Right atrium auricular region (tissue), 2 donors: ENCODE data around the gene EYA4. TPM values are rescaled to one million over a fixed set of nuclear protein-coding genes. Genes with fewer than 3 reads are reported as not detected.

Experiments used
- DNase-seq: peaks from one replicate; pipeline ENCODE4 v3.0.0-alpha.2; 2019; ENCODE audit warnings: low spot score
- H3K27ac ChIP-seq, 2 donors: fragments of 200-600 bp; sonication (generic); 1 replicate in 1 of 2; 2 replicates in 1 of 2; pipeline ENCODE4 v1.5.1; 2016 to 2019
- H3K27me3 ChIP-seq, 2 donors: fragments of 200-600 bp; sonication (generic); one replicate each; pipeline versions ENCODE4 v1.5.1 to v1.6.0; 2017 to 2019
- H3K36me3 ChIP-seq: fragments of 200-600 bp; sonication (generic); one replicate; pipeline ENCODE4 v1.5.1; 2016
- H3K4me1 ChIP-seq, 2 donors: fragments of 200-600 bp; sonication (generic); one replicate each; pipeline versions ENCODE4 v1.5.1 to v1.6.0; 2017 to 2019
- H3K4me3 ChIP-seq, 2 donors: fragments of 200-600 bp; sonication (generic); 1 replicate in 1 of 2; 2 replicates in 1 of 2; pipeline ENCODE4 v1.5.1; 2017 to 2019; ENCODE audit warnings: mild to moderate bottlenecking in 1 of 2, moderate library complexity in 1 of 2
- H3K9me3 ChIP-seq, 2 donors: fragments of 200-600 bp; sonication (generic); one replicate each; pipeline ENCODE4 v1.5.1; 2019
- CTCF ChIP-seq, 2 donors: fragments of 200-600 bp; sonication (generic); IDR thresholded peaks; one replicate each; pipeline ENCODE4 v1.5.1; 2019; ENCODE audit warnings: antibody characterized with exemption in 2 of 2
- total RNA-seq, 2 donors: library from RNA; depleted of rRNA; stranded (reverse); fragments of >200 nt; gene quantifications; one replicate each; pipeline ENCODE4 v1.1.0, GENCODE V29; 2016

The EYA4 gene
- total RNA-seq, 2 donors from 2014 or later, result 16.2 to 24.2 TPM

DNA sequence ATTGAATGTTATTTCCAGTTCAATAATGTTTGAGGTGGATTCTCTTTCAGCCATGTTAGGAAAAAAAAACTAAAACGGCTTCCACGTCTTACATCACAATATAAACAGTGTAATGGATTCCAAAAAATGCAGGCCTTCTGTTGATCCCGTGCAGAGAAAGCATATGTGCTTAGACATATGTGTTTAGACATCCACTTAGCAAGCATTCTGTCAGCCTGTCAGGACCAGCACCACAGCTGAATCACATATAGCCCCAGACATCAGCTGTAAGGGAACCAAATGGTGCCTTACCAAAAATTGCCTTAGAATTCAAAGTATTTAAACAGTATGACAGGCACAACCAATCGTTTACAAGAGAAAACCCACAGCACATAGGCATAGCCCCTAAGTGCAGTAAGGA is 304.9 kb downstream of the EYA4 start:
- Histone ChIP-seq H3K4me1 (peaks cover 0 to 8% of the 10 kb centered on the region in 2 donors), H3K9me3 (no peaks in the 10 kb centered on the region), H3K27me3 (no peaks in the 10 kb centered on the region), H3K4me3 (no peak overlapping the region), H3K36me3 (no peaks in the 10 kb centered on the region), H3K27ac (no peak overlapping the region)
- DNase-seq, result no peak
- no peak for TF ChIP-seq CTCF (IDR thresholded peaks at IDR 0.05)

GRCh38 chr6:133547136-133547535 is 306.0 kb downstream of the EYA4 start:
- H3K27ac ChIP-seq, result no peak overlapping the region
- no peak for TF ChIP-seq CTCF (IDR thresholded peaks at IDR 0.05)

DNA sequence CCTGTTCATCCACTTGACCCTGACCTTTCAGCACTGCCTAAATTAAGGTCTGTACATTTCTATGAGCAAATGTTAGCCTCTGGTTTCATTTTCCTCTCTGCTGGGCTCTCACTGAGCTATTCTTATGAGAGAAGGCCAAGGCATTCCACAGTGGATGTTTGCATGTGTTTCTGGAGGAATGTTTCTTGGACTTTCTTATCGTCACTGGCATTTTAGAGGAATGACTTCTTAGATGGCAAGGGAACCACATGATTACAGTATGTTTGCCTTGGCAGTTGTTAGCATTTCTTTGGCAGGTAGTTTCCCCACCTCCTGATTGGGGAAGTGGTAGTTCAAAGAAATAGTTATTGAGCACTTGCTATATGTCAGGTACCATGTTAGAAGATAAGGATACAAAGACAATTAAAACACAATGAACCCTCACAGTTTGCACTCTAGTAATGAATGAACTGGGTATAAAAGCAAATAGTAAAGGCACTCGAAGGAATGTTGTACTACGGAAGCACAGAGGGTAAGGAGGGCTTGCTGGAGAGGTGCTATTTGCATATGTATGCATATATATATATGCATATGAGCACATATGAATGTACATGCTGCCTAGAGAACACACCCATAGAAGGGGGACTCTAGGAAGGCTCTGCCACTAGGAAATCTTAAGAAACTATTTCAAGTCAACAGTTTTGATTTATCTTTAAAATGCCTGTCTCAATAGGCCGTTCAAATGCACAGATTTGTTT is 307.4 kb downstream of the EYA4 start:
- H3K27me3 ChIP-seq, result no peaks in the 10 kb centered on the region
- no peak for TF ChIP-seq CTCF (IDR thresholded peaks at IDR 0.05)
- H3K9me3 ChIP-seq, result no peaks in the 10 kb centered on the region
- no peaks in the 10 kb centered on the region for H3K36me3 ChIP-seq
- no peak overlapping the region for H3K27ac ChIP-seq
- no peak overlapping the region for H3K4me3 ChIP-seq
- H3K4me1 ChIP-seq, result peaks cover 0 to 19% of the 10 kb centered on the region in 2 donors
- DNase-seq, result no peak

More at GRCh38 chr6:133547136-133547535, 306.0 kb downstream of the EYA4 start:
- Histone ChIP-seq H3K4me3 (no peak overlapping the region), H3K4me1 (peaks cover 0 to 15% of the 10 kb centered on the region in 2 donors), H3K9me3 (no peaks in the 10 kb centered on the region), H3K36me3 (no peaks in the 10 kb centered on the region), H3K27me3 (no peaks in the 10 kb centered on the region)
- no peak for DNase-seq

- Histone ChIP-seq H3K9me3 (no peaks in the 10 kb centered on the region), H3K36me3 (no peaks in the 10 kb centered on the region), H3K27ac (no peak overlapping the region), H3K27me3 (no peaks in the 10 kb centered on the region), H3K4me1 (peaks cover 0 to 19% of the 10 kb centered on the region in 2 donors), H3K4me3 (no peak overlapping the region)
- TF ChIP-seq CTCF (IDR thresholded peaks at IDR 0.05), result no peak
- DNase-seq, result no peak
These were observed 308.2 kb downstream of the EYA4 start for GRCh38 chr6:133549371-133549801.

GRCh38 chr6:133550026-133550425 is 308.9 kb downstream of the EYA4 start:
- Histone ChIP-seq H3K27me3 (no peaks in the 10 kb centered on the region), H3K9me3 (no peaks in the 10 kb centered on the region), H3K36me3 (no peaks in the 10 kb centered on the region), H3K27ac (no peak overlapping the region), H3K4me1 (peaks cover 0 to 19% of the 10 kb centered on the region in 2 donors), H3K4me3 (no peak overlapping the region)
- DNase-seq, result no peak
- no peak for TF ChIP-seq CTCF (IDR thresholded peaks at IDR 0.05)

DNA sequence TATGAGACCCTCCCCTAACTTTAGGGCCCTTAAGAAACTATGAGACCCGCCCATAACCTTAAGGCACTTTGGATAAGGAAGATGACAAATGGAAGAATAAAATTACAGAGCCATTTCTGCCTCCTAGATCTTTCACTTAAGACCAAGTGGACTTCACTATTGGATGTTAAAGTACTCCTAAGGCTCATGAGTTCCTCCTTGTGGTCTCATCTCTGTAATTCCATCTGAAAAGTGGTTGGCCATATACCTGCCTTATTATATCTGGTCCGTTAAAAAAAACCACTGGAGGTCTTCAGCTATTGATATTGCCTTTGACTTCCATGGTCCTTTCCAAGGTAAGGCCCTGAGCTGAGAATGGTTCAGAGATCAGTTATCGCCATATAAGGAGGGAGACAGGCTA is 310.3 kb downstream of the EYA4 start:
- no peaks in the 10 kb centered on the region for H3K36me3 ChIP-seq
- DNase-seq, result no peak
- H3K4me1 ChIP-seq, result peaks cover 0 to 19% of the 10 kb centered on the region in 2 donors
- H3K9me3 ChIP-seq, result no peaks in the 10 kb centered on the region
- no peaks in the 10 kb centered on the region for H3K27me3 ChIP-seq
- peak overlapping the region in 1 of 2 donors; percentile 65 for H3K27ac ChIP-seq
- no peak for TF ChIP-seq CTCF (IDR thresholded peaks at IDR 0.05)
- H3K4me3 ChIP-seq, result no peak overlapping the region
